ENCODE results near the gene KRTAP5-4.
"Not testable (repeated sequence)": the region's sequence is repeated elsewhere in the genome, so short reads cannot be mapped to it uniquely, and the experiment has no call there.

Gene KRTAP5-4

GRCh38 chr11:1637628-1638027, 15.7 kb upstream of the KRTAP5-4 start:
- DNase-seq (ENCODE audit: low read depth in 2 of 3, low spot score in 1 of 3): no peak

DNA sequence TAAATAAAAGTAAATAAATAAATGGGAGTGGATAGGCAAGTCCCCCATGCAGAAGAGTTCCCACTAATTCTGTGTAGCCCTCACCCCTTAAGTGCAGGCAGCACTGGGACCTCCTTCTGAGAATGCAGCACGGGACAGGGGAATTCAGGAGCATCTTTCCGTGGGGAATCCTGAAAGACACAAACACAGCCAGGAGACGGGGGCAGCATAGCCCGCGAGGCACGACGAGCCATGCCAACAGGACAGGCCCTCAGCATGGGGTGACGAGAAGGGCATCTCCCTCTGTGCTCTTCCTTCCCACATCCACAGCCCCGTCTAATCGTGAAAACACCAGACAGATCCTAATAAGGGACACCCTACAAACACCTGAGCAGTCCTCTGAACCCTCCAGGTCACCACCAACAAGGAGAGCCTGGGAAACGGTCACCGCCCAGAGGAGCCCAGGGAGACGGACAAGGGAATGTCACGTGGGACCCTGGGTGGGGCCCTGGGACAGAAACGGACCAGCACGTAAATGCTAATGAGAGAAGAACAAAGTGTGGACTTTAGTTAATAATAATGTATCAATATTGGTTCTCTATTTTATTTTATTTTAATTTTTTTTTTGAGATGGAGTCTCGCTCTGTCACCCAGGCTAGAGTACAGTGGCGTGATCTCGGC, 14.5 kb upstream of the KRTAP5-4 start:
- DNase-seq (ENCODE audit: low read depth in 2 of 3, low spot score in 1 of 3): no peak

- DNase-seq (ENCODE audit: low read depth in 2 of 3, low spot score in 1 of 3): no peak
Measured at GRCh38 chr11:1633864-1634263, 11.9 kb upstream of the KRTAP5-4 start.

GRCh38 chr11:1632053-1632714, 10.2 kb upstream of the KRTAP5-4 start:
- no peak for DNase-seq (ENCODE audit: low read depth in 2 of 3, low spot score in 1 of 3)

DNA sequence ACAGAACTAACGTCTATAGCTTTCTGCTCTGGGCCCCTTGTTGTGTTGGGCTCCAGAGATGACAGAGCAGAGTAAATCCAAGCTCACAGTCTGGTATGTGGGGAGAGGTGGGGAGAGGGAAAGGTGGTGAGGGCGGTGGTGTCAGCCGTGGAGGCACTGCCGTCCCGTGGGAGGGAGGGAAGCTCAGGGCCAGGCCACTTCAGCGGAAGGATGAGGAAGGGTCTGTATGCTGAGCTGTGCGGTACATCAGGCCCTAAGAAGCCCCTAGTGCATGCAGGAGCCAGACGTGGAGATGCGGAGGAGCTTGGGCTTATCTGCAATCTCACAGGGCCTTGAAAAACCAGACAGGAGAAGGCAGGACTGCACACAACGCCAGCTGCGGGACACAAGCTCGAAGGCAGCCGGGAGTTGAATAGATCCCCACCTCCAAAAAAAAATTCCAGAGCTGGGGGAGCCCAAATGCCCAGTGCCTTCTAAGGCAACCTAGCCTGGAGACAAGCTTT, 9.2 kb upstream of the KRTAP5-4 start:
- DNase-seq (ENCODE audit: low read depth in 2 of 3, low spot score in 1 of 3): no peak

GRCh38 chr11:1630271-1630670, 8.3 kb upstream of the KRTAP5-4 start:
- no peak for DNase-seq (ENCODE audit: low read depth in 2 of 3, low spot score in 1 of 3)

DNA sequence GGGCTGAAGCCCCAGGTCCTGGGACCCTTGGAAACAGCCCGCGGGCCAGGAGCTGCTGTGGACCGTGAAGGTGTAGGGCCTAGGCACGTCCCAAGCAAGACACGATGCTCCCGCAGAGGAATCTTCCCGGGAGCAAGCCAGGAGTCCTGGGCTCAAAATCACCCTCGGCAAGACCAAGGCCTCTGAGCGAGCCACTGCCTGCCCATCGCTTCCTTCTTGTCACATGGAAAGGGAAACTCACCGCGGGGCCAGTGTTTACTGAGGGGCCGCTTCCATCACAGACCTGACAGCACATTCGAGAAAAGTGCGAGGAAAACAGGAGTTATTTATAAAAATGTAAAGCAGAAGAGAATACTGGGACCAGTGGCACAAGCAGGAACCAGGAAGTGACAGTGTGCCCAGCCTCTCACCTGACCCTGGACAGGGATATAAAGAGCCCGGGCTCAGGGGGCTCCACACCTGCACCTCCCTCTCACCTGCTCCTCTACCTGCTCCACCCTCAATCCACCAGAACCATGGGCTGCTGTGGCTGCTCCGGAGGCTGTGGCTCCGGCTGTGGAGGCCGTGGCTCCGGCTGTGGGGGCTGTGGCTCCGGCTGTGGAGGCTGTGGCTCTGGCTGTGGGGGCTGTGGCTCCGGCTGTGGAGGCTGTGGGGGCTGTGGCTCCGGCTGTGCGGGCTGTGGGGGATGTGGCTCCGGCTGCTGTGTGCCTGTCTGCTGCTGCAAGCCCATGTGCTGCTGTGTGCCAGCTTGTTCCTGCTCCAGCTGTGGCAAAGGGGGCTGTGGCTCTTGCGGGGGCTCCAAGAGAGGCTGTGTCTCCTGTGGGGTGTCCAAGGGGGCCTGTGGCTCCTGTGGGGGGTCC, 7.6 kb upstream of the KRTAP5-4 start, which contains the start of gene KRTAP5-5:
Gene KRTAP5-5, plus strand, starts transcription at position 450 of the 860 bp plus-strand sequence. Its CDS starts 66 bp downstream, at position 516.
- DNase-seq (ENCODE audit: low read depth in 2 of 3, low spot score in 1 of 3): no peak

DNA sequence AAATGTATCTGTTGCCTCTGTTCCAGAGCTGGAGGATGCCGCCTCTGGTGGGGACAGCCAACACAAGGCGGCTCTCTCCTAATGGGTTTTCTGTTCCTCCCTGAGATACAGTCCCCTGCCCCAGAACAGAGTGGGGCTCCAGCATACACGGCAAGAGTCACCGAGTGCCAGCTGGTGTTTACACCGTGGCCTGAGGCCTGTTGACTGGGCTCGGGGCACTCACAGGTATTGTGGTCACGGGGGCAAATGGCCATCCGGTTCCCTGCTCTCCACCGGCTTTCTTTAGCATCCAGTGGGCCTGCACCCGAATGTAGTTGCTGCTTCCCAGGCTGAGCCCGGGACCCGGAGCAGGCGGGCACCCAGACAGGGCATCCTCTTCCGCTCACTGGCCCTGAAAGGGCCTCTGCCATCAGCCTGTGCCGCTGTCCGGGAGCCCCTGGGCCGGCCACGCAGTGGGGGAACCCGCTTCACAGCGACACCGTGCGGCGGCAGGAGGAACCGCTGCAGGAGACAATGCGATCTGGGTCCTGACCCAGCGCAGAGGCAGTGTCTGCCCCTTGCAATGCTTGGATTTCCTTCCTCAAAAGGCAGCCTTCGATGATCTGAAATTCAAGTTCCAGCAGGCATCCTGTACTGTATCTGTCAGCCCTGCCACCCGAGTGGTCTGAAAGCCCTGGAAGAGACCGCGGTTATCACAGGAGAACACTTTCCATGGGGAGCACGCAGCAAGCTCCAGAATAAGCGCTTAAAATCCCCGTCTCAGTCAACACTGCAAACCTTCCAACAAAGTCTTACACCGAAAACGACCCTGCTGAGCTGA, 6.8 kb upstream of the KRTAP5-4 start:
- DNase-seq (ENCODE audit: low read depth in 2 of 3, low spot score in 1 of 3): peak; percentile 25 to 57 (median 42)

- DNase-seq (ENCODE audit: low read depth in 2 of 3, low spot score in 1 of 3): no peak
Measured at GRCh38 chr11:1625541-1625940, 3.6 kb upstream of the KRTAP5-4 start.

- DNase-seq (ENCODE audit: low read depth in 2 of 3, low spot score in 1 of 3): no peak
Measured at GRCh38 chr11:1624621-1625020, 2.7 kb upstream of the KRTAP5-4 start.

DNA sequence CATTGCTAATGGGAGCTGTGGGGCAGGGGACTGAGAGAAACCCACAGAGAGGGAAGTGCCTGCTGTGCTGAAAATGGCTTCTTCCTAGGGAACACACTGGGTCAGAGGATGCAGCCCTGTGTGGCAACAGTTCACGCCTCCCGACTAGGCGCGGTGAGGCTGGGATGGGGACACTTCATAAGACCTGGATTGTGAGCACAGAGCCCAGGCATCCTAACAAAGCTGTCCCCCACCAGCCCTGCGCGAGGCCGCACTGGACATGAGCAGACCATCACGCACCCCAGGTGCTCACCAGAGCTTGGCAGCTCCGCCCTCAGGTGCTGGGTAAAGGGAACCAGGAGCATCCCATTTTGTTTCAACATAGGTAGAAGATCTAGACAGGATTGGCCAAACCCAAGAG, 1.8 kb upstream of the KRTAP5-4 start:
- DNase-seq (ENCODE audit: low read depth in 2 of 3, low spot score in 1 of 3): no peak

DNA sequence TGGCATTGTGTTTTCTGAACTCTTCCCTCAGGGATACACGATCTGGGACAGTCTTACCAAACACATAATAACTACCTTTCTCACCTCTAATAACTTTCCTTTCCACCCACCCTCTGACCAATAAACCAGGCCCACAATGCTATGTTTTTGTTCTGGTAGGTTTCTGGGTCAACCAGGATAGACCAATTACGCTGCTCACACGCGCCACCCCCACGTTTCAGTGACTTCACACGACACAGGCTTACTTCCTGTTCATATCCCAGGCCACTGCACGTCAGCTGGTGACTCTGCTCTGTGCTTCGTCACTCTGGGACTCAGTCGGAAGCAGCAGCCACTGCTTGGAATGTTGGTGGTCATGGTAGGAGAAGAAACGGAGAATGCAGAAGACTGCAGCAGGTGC, 2.5 kb downstream of the KRTAP5-4 start:
- DNase-seq (ENCODE audit: low read depth in 2 of 3, low spot score in 1 of 3): no peak

DNA sequence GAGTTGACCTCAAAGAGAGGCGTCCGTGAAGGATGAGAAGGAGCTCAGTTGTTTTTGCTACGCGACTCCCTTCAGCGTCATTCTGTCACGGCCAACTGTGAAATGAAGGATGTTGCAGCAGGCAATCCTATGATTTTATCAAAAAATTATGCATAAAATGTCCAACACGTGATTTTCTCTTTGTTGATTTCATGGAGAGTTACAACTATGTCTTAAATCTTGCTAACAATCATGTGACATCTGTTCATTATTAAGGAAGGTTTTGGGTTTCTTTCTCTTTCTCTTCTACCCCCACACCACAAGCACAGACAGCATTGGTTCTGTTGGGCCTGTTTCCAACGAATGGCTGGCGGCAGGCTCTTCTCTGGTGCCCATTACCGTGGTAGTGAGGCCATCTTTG, 3.7 kb downstream of the KRTAP5-4 start:
- DNase-seq (ENCODE audit: low read depth in 2 of 3, low spot score in 1 of 3): no peak

GRCh38 chr11:1608363-1608762, 13.6 kb downstream of the KRTAP5-4 start, which contains the start of gene KRTAP5-3:
TSS of gene KRTAP5-3 (minus strand) at chr11:1608463. CDS start at chr11:1608385, 78 bp downstream.
- no peak for DNase-seq (ENCODE audit: low read depth in 2 of 3, low spot score in 1 of 3)

GRCh38 chr11:1607901-1608300, 14.0 kb downstream of the KRTAP5-4 start:
- not testable (repeated sequence) for DNase-seq (ENCODE audit: low read depth in 2 of 3, low spot score in 1 of 3)

- not testable (repeated sequence) for DNase-seq (ENCODE audit: low read depth in 2 of 3, low spot score in 1 of 3)
Measured at GRCh38 chr11:1607156-1607845, 14.6 kb downstream of the KRTAP5-4 start.

- DNase-seq (ENCODE audit: low read depth in 2 of 3, low spot score in 1 of 3): not testable (repeated sequence)
Measured at GRCh38 chr11:1605923-1606322, 16.0 kb downstream of the KRTAP5-4 start.

DNA sequence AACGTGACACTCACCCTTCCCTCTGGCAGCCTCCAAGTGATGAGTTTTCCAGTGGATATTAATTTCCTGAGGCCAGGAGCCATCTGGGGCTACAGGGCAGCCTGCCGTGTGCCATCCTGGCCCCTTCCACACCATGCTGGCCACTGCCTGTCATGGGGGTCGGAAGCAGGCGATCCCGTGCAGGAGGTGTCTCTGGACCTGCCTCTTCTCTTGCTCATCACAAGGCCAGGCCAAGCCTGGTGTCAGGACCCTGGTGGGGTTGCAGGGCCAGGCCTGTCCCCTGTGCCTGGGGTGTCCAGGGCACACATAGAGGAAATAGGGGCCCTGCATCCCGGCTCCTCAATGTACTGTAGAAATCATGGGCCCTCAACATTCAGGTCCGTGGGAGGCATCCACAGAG, 17.2 kb downstream of the KRTAP5-4 start:
- no peak for DNase-seq (ENCODE audit: low read depth in 2 of 3, low spot score in 1 of 3)

DNA sequence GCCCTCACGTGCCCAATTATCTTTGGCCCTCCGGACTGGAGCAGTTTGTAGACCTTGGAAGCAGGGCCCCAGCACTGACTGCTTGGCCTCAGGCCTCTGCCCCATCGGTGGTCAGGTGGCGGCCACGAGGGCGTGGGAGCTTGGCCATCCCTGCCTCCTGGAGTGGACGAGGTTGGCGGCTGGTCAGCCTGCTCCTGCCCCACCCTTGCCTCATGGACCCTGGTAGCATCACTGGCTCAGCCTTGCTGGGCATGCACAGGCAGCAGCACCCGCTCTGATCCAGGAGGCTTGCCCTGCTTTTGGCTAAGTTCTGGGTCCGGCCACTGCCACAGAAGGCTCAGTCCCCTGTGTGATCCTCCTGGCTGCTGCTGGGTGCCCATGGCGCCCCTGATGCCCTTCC, 17.8 kb downstream of the KRTAP5-4 start:
- DNase-seq (ENCODE audit: low read depth in 2 of 3, low spot score in 1 of 3): no peak

DNA sequence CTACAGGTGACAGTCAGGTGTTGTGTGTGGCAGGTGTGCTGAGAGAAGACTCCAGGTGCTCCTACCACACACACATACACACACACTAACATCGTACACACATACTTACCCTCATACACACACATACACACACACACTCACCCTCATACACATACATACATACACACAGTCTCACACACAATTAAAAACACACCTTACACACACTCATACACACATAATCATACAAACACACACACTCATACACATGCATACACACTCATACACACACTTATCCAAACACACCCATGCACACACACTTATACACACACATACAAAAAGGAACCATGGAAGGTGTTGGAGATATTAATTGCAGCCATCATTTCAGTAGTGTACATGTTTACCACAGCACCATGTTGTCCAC, 18.3 kb downstream of the KRTAP5-4 start:
- DNase-seq (ENCODE audit: low read depth in 2 of 3, low spot score in 1 of 3): no peak
